Stimulated activated naive CD8-positive, alpha-beta T cell treated with anti-CD3 and anti-CD28 coated beads, Interleukin-15, amount 100 ng/mL, for 72 hours (primary cell): Measurements from ENCODE around the gene SH3BP5.

Experiments used
- ATAC-seq: fragments of 150-1000 bp; cut with Tn5 transposase; 2 replicates; pipeline ENCODE4 v1.10.0; 2021; ENCODE audit warnings: mild to moderate bottlenecking, moderate library complexity
- DNase-seq, 2 donors: peaks; one replicate each; pipeline ENCODE4 v3.0.0; 2021 to 2022
- H3K27ac Mint-ChIP-seq, 2 donors: one replicate each; pipeline ENCODE4 v1.8.0; 2022; ENCODE audit warnings: mild to moderate bottlenecking in 2 of 2, mixed read lengths in 2 of 2, moderate library complexity in 2 of 2
- H3K27me3 Mint-ChIP-seq: one replicate; pipeline ENCODE4 v1.8.0; 2022; ENCODE audit warnings: mixed read lengths
- H3K4me1 Mint-ChIP-seq: one replicate; pipeline ENCODE4 v1.8.0; 2022; ENCODE audit warnings: mild to moderate bottlenecking, mixed read lengths
- H3K4me3 Mint-ChIP-seq, 2 donors: one replicate each; pipeline ENCODE4 v1.8.0; 2022; ENCODE audit warnings: mild to moderate bottlenecking in 2 of 2, mixed read lengths in 2 of 2, moderate library complexity in 1 of 2
- H3K9me3 Mint-ChIP-seq, 2 donors: one replicate each; pipeline ENCODE4 v1.8.0; 2022; ENCODE audit warnings: mixed read lengths in 2 of 2

The SH3BP5 gene

GRCh38 chr3:15300323-15301078 is 31.9 kb downstream of the SH3BP5 start:
- ATAC-seq: no peak
- no peak overlapping the region for H3K4me3 Mint-ChIP-seq
- DNase-seq: no peak
- H3K4me1 Mint-ChIP-seq: peaks cover 42% of the 10 kb centered on the region
- no peak overlapping the region for H3K27ac Mint-ChIP-seq
- no peaks in the 10 kb centered on the region for H3K9me3 Mint-ChIP-seq
- H3K27me3 Mint-ChIP-seq: no peaks in the 10 kb centered on the region

- Mint-ChIP-seq H3K4me3 (no peak overlapping the region), H3K4me1 (peaks cover 30% of the 10 kb centered on the region), H3K9me3 (no peaks in the 10 kb centered on the region)
Observed at GRCh38 chr3:15299036-15299435, 33.4 kb downstream of the SH3BP5 start.

GRCh38 chr3:15298504-15298903 is 33.9 kb downstream of the SH3BP5 start:
- no peak for DNase-seq
- Mint-ChIP-seq H3K4me3 (no peak overlapping the region), H3K4me1 (peaks cover 25% of the 10 kb centered on the region), H3K27ac (no peak overlapping the region), H3K27me3 (peaks cover 10% of the 10 kb centered on the region), H3K9me3 (no peaks in the 10 kb centered on the region)
- no peak for ATAC-seq

More at GRCh38 chr3:15299036-15299435, 33.4 kb downstream of the SH3BP5 start:
- H3K27me3 Mint-ChIP-seq: peaks cover 10% of the 10 kb centered on the region
- H3K27ac Mint-ChIP-seq: no peak overlapping the region
- ATAC-seq (no peak), DNase-seq (no peak)

- Mint-ChIP-seq H3K4me3 (no peak overlapping the region), H3K9me3 (no peaks in the 10 kb centered on the region), H3K4me1 (peaks cover 21% of the 10 kb centered on the region), H3K27me3 (peaks cover 10% of the 10 kb centered on the region), H3K27ac (no peak overlapping the region)
- ATAC-seq (no peak), DNase-seq (no peak)
Observed at GRCh38 chr3:15297608-15298350, 34.6 kb downstream of the SH3BP5 start.

- Mint-ChIP-seq H3K4me3 (no peak overlapping the region), H3K9me3 (no peaks in the 10 kb centered on the region), H3K27ac (no peak overlapping the region), H3K27me3 (peaks cover 10% of the 10 kb centered on the region), H3K4me1 (peaks cover 32% of the 10 kb centered on the region)
- DNase-seq: no peak
- no peak for ATAC-seq
Observed at GRCh38 chr3:15295506-15295905, 36.9 kb downstream of the SH3BP5 start.

- no peak for DNase-seq
- H3K4me3 Mint-ChIP-seq: no peak overlapping the region
Observed at GRCh38 chr3:15294929-15295328, 37.5 kb downstream of the SH3BP5 start.

GRCh38 chr3:15292765-15293522 is 39.4 kb downstream of the SH3BP5 start:
- DNase-seq: no peak
- no peak for ATAC-seq
- peaks cover 10% of the 10 kb centered on the region for H3K27me3 Mint-ChIP-seq
- no peak overlapping the region for H3K27ac Mint-ChIP-seq
- H3K4me1 Mint-ChIP-seq: peaks cover 47% of the 10 kb centered on the region
- no peaks in the 10 kb centered on the region for H3K9me3 Mint-ChIP-seq
- H3K4me3 Mint-ChIP-seq: no peak overlapping the region

More at GRCh38 chr3:15294929-15295328, 37.5 kb downstream of the SH3BP5 start:
- no peak for ATAC-seq
- Mint-ChIP-seq H3K27ac (no peak overlapping the region), H3K4me1 (peaks cover 33% of the 10 kb centered on the region), H3K27me3 (peaks cover 10% of the 10 kb centered on the region), H3K9me3 (no peaks in the 10 kb centered on the region)

- peak; percentile 63 to 84 for DNase-seq
- Mint-ChIP-seq H3K4me1 (peaks cover 41% of the 10 kb centered on the region), H3K27ac (peak overlapping the region; percentile 12 to 86), H3K4me3 (peak overlapping the region; percentile 58 to 66), H3K27me3 (peaks cover 10% of the 10 kb centered on the region), H3K9me3 (no peaks in the 10 kb centered on the region)
- ATAC-seq: peak; percentile 98
Observed at GRCh38 chr3:15291589-15292541, 40.5 kb downstream of the SH3BP5 start.

- Mint-ChIP-seq H3K4me1 (peaks cover 41% of the 10 kb centered on the region), H3K9me3 (no peaks in the 10 kb centered on the region), H3K27ac (peak overlapping the region in 1 of 2 donors; percentile 48), H3K27me3 (peaks cover 10% of the 10 kb centered on the region), H3K4me3 (peak overlapping the region in 1 of 2 donors; percentile 38)
- ATAC-seq (no peak), DNase-seq (no peak)
Observed at GRCh38 chr3:15290736-15291135, 41.6 kb downstream of the SH3BP5 start.

GRCh38 chr3:15289661-15290060 is 42.7 kb downstream of the SH3BP5 start:
- no peak overlapping the region for H3K4me3 Mint-ChIP-seq
- ATAC-seq: no peak
- no peak for DNase-seq
- H3K27ac Mint-ChIP-seq: no peak overlapping the region
- no peaks in the 10 kb centered on the region for H3K9me3 Mint-ChIP-seq
- peaks cover 4% of the 10 kb centered on the region for H3K27me3 Mint-ChIP-seq
- H3K4me1 Mint-ChIP-seq: peaks cover 41% of the 10 kb centered on the region

- H3K27ac Mint-ChIP-seq: no peak overlapping the region
- peaks cover 47% of the 10 kb centered on the region for H3K4me1 Mint-ChIP-seq
- H3K27me3 Mint-ChIP-seq: no peaks in the 10 kb centered on the region
- ATAC-seq (no peak), DNase-seq (no peak)
- H3K4me3 Mint-ChIP-seq: no peak overlapping the region
- no peaks in the 10 kb centered on the region for H3K9me3 Mint-ChIP-seq
Observed at GRCh38 chr3:15288331-15289035, 43.9 kb downstream of the SH3BP5 start.

GRCh38 chr3:15287565-15288330 is 44.6 kb downstream of the SH3BP5 start:
- no peak for DNase-seq
- Mint-ChIP-seq H3K27ac (no peak overlapping the region), H3K4me3 (no peak overlapping the region)

GRCh38 chr3:15286022-15286421 is 46.4 kb downstream of the SH3BP5 start:
- H3K9me3 Mint-ChIP-seq: no peaks in the 10 kb centered on the region
- no peak overlapping the region for H3K27ac Mint-ChIP-seq

More at GRCh38 chr3:15287565-15288330, 44.6 kb downstream of the SH3BP5 start:
- Mint-ChIP-seq H3K4me1 (peaks cover 47% of the 10 kb centered on the region), H3K9me3 (no peaks in the 10 kb centered on the region), H3K27me3 (no peaks in the 10 kb centered on the region)
- no peak for ATAC-seq

More at GRCh38 chr3:15286022-15286421, 46.4 kb downstream of the SH3BP5 start:
- H3K27me3 Mint-ChIP-seq: no peaks in the 10 kb centered on the region
- DNase-seq (no peak), ATAC-seq (no peak)
- no peak overlapping the region for H3K4me3 Mint-ChIP-seq
- peaks cover 30% of the 10 kb centered on the region for H3K4me1 Mint-ChIP-seq
